ENCODE results near the gene RHOT1.
A peak's percentile ranks its signal among the peaks of the same experiment; 100 is the strongest.
"Not testable (repeated sequence)": the region's sequence is repeated elsewhere in the genome, so short reads cannot be mapped to it uniquely, and the experiment has no call there.

The RHOT1 gene

GRCh38 chr17:32227910-32228309, 85.6 kb downstream of the RHOT1 start:
- no peak for DNase-seq (ENCODE audit: low read depth)

GRCh38 chr17:32235588-32235987, 93.3 kb downstream of the RHOT1 start:
- DNase-seq (ENCODE audit: low read depth) = no peak

- DNase-seq (ENCODE audit: low read depth) = no peak
Observed at GRCh38 chr17:32239456-32239855, 97.2 kb downstream of the RHOT1 start.

GRCh38 chr17:32240750-32241149, 98.4 kb downstream of the RHOT1 start:
- no peak for DNase-seq (ENCODE audit: low read depth)

- no peak for DNase-seq (ENCODE audit: low read depth)
Observed at GRCh38 chr17:32241640-32242039, 99.3 kb downstream of the RHOT1 start.

GRCh38 chr17:32249475-32249874, 107.2 kb downstream of the RHOT1 start:
- DNase-seq (ENCODE audit: low read depth) = no peak

GRCh38 chr17:32253117-32253611, 110.9 kb downstream of the RHOT1 start:
- peak; percentile 35 for DNase-seq (ENCODE audit: low read depth)

- DNase-seq (ENCODE audit: low read depth) = no peak
Observed at GRCh38 chr17:32256012-32256700, 113.9 kb downstream of the RHOT1 start.

- no peak for DNase-seq (ENCODE audit: low read depth)
Observed at GRCh38 chr17:32256701-32257019, 114.4 kb downstream of the RHOT1 start.

- no peak for DNase-seq (ENCODE audit: low read depth)
Observed at GRCh38 chr17:32258383-32259140, 116.3 kb downstream of the RHOT1 start.

- DNase-seq (ENCODE audit: low read depth) = no peak
Observed at GRCh38 chr17:32259586-32259985, 117.3 kb downstream of the RHOT1 start.

- no peak for DNase-seq (ENCODE audit: low read depth)
Observed at GRCh38 chr17:32261417-32261736, 119.1 kb downstream of the RHOT1 start.

- DNase-seq (ENCODE audit: low read depth) = no peak
Observed at GRCh38 chr17:32261936-32262510, 119.7 kb downstream of the RHOT1 start.

GRCh38 chr17:32263515-32263914, 121.2 kb downstream of the RHOT1 start:
- DNase-seq (ENCODE audit: low read depth) = not testable (repeated sequence)

- DNase-seq (ENCODE audit: low read depth) = no peak
Observed at GRCh38 chr17:32264140-32264799, 122.0 kb downstream of the RHOT1 start.

GRCh38 chr17:32264823-32265191, 122.5 kb downstream of the RHOT1 start:
- no peak for DNase-seq (ENCODE audit: low read depth)

- DNase-seq (ENCODE audit: low read depth) = no peak
Observed at GRCh38 chr17:32265192-32265923, 123.1 kb downstream of the RHOT1 start, which contains the start of gene RHBDL3. Gene RHBDL3 (plus strand): TSS chr17:32265832. CDS start chr17:32266190, 358 bp downstream.

- DNase-seq (ENCODE audit: low read depth) = no peak
Observed at GRCh38 chr17:32266051-32266388, 123.7 kb downstream of the RHOT1 start.

GRCh38 chr17:32266389-32267301, 124.3 kb downstream of the RHOT1 start:
- DNase-seq (ENCODE audit: low read depth) = no peak

GRCh38 chr17:32267690-32268205, 125.4 kb downstream of the RHOT1 start:
- DNase-seq (ENCODE audit: low read depth) = no peak

- DNase-seq (ENCODE audit: low read depth) = no peak
Observed at GRCh38 chr17:32268734-32269288, 126.5 kb downstream of the RHOT1 start.
